Psoas muscle (tissue), 8 donors: ENCODE measurements around the gene CD6. TPM values are rescaled to one million over a fixed set of nuclear protein-coding genes. Genes with fewer than 3 reads are reported as not detected.

Source experiments
- ATAC-seq, 4 donors: fragments of 200-7000 bp; cut with Tn5 transposase; one replicate each; pipeline ENCODE4 v1.9.1; 2020; ENCODE audit warnings: moderate library complexity in 3 of 4, mild to moderate bottlenecking in 2 of 4
- DNase-seq, 2 donors: peaks; one replicate each; pipeline ENCODE4 v3.0.0-alpha.2; 2020
- H3K27ac ChIP-seq: fragments of 200-600 bp; one replicate; pipeline ENCODE4 v1.8.0; 2022
- H3K27me3 ChIP-seq, 3 donors: fragments of 200-600 bp in 1 of 3; one replicate each; pipeline versions ENCODE4 v1.6.1 to v1.8.0; 2013 to 2022; ENCODE audit warnings: low read length in 2 of 3, mild to moderate bottlenecking in 2 of 3, moderate library complexity in 1 of 3; ENCODE audit not compliant: insufficient read depth in 3 of 3
- H3K36me3 ChIP-seq, 2 donors: fragments of 200-600 bp in 1 of 2; one replicate each; pipeline versions ENCODE4 v1.6.1 to v1.8.0; 2013 to 2022; ENCODE audit warnings: low read depth in 1 of 2, mild to moderate bottlenecking in 1 of 2, moderate library complexity in 1 of 2; ENCODE audit not compliant: insufficient read depth in 1 of 2
- H3K4me1 ChIP-seq: fragments of 200-600 bp; one replicate; pipeline ENCODE4 v1.8.0; 2022
- H3K4me3 ChIP-seq: fragments of 200-600 bp; one replicate; pipeline ENCODE4 v1.8.0; 2022; ENCODE audit warnings: mild to moderate bottlenecking
- H3K9me3 ChIP-seq: fragments of 200-600 bp; one replicate; pipeline ENCODE4 v1.8.0; 2022
- CTCF ChIP-seq: fragments of 200-600 bp; IDR thresholded peaks from one replicate; pipeline ENCODE4 v1.8.0; 2022; ENCODE audit warnings: antibody characterized with exemption
- WGBS, 3 donors: extraction: QIAGEN DNeasy Blood & Tissue Kit; methylation state at CpG; one replicate each; pipeline versions ENCODE4 v1.1.6 to v1.1.7; 2013; 5-methylcytosine and 5-hydroxymethylcytosine counted together
- intact Hi-C, 2 donors: fragments of 100-400 bp; cut with DNase I; formaldehyde crosslinking; loops; one replicate each; pipeline versions ENCODE4 v1.11.0 to v1.14.2; 2022
- polyA plus RNA-seq, 3 donors: library from polyadenylated mRNA; stranded (reverse); fragments of 200-250 nt; gene quantifications; one replicate each; pipeline ENCODE4 v1.2.3, GENCODE V29; 2013
- total RNA-seq, 4 donors: library from RNA; stranded (reverse); fragmentation: NEBNext Ultra II Directional in 2 of 4; extraction: Animal tissue kit (Norgen Biotek cat#: 25700) in 2 of 4; gene quantifications; one replicate each; pipeline versions ENCODE4 v1.2.1 to v1.2.4, GENCODE V29; 2021 to 2023
- donor health status: healthy with polysubstance abuse.
- donor health status: DM: no; HTN: no; CAD: no; lungs with moderate emphysema.
- donor health status: Bipolar disorder and iron deficiency.
- donor health status: healthy.
- donor health status: DM: yes; HTN: yes; CAD: no.
- donor health status: DM: no; HTN: no; CAD: no.
- donor health status: DM: no; HTN: no; CAD: no.
- donor health status: DM: yes; HTN: yes; CAD: no.

Gene CD6
- total and polyA plus RNA-seq, 7 donors, result 0.05 to 0.74 (median 0.43) TPM

DNA sequence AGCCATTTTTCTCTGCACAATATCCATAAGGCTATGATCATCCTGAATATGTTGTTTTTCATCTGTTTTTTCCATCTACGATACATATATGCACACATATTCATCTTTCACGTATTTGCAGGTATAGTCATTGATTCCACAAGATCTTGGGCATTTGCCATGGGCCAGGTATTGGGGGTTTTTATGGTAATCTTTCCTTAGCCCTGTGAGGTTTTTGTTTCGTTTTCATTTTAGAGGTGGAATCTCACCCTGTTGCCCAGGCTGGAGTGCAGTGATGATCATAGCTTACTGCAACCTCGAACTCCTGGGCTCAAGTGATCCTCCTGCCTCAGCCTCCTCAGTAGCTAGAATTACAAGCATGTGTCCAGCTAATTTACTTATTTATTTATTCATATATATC lies 20.0 kb downstream of the CD6 start:
- Histone ChIP-seq H3K27ac (no peak overlapping the region), H3K4me3 (no peak overlapping the region), H3K36me3 (no peaks in the 10 kb centered on the region), H3K27me3 (peaks cover 0 to 19% (median 2%) of the 10 kb centered on the region in 3 donors), H3K4me1 (no peaks in the 10 kb centered on the region), H3K9me3 (no peaks in the 10 kb centered on the region)
- intact Hi-C loops, result no loop called here
- TF ChIP-seq CTCF, result no peak
- no peak for ATAC-seq
- no peak for DNase-seq
- WGBS, 3 donors, result 90 to 94% (median 94%) methylated on average over 4 of the region's 4 CpGs

DNA sequence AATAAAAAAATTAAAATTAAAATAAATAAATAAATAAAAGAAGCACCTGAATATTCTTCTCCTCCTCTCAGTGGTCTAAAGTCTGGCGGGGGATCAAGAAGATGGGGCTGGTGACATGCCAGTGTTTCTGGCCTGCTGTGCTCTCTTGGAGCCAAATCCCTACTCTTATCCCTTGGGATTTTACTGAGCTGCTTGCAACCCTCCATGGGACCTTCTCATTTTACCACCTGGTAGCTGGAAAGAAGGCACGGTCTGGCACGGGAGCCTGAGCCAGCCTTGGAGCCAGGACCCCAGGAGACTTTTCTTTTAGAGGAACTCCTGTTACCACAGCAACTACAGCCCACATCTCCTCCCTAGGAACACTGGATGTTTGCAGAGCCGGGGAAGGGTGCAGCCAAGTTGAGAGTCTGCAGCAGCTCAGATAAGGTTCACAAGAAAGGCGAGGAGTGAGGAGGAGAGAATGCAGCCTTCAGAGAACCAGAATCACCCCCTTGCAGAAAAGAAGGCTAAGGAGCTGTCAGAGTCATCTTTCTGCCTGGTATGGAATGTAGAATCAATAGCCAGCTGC lies 21.4 kb downstream of the CD6 start:
- TF ChIP-seq CTCF, result no peak
- intact Hi-C loops, result no loop called here
- no peaks in the 10 kb centered on the region for H3K36me3 ChIP-seq
- no peaks in the 10 kb centered on the region for H3K4me1 ChIP-seq
- WGBS, 3 donors, result 29 to 37% (median 36%) methylated on average over 5 of the region's 5 CpGs
- no peaks in the 10 kb centered on the region for H3K9me3 ChIP-seq
- ATAC-seq (no peak), DNase-seq (no peak)
- H3K27me3 ChIP-seq, result peaks cover 0 to 15% (median 2%) of the 10 kb centered on the region in 3 donors
- no peak overlapping the region for H3K4me3 ChIP-seq
- H3K27ac ChIP-seq, result no peak overlapping the region

DNA sequence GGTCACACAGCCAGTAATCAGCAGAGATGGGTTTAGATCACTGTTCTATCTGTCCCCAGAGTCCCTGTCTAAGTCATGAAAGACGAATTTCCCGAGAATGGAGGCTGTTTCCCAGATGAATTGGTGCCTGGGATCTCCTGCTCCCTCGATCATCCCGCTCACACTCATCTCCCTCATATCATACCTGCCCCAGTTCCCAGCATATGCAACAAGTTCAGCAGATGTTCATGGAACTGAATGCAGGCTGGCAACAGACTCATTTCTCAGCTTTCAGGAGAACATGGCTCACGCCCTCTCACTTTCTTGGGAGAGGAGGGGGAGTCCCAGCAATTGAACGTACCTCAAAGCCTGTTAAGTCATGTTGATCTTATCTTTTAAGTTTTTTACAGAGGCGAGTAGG lies 22.1 kb downstream of the CD6 start:
- ATAC-seq, result no peak
- 48 to 57% (median 51%) methylated on average over 7 of the region's 7 CpGs for WGBS, 3 donors
- TF ChIP-seq CTCF, result no peak

DNA sequence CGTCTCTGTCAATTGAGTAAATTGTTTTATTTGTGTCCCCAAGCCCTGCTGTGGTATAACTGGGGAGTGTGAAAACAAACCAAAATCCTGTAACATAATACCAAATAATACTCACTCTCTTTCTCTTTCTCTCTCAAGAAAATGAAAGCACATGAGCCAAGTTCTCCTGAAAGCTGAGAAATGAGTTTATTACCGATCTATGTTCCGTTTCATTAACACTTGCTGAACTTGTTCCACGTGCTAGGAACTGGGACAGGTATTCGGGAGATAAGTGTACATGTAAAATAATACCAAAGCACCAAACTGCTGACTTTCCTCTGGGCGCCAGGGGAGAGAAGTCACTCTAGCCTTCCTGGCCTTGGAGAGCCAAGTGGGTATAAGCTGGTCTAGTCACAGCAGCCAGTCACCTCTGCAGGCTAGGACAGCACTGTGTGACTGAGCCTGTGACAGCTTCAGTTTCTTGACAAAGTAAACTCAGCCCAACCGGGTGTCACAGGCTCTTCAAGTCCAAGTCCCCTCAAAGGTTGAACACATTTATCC lies 23.1 kb downstream of the CD6 start:
- ATAC-seq (no peak), DNase-seq (no peak)
- Histone ChIP-seq H3K27ac (no peak overlapping the region), H3K36me3 (no peaks in the 10 kb centered on the region), H3K4me3 (no peak overlapping the region), H3K27me3 (peaks cover 0 to 14% (median 2%) of the 10 kb centered on the region in 3 donors), H3K4me1 (no peaks in the 10 kb centered on the region), H3K9me3 (no peaks in the 10 kb centered on the region)
- TF ChIP-seq CTCF, result no peak
- WGBS, 3 donors, result 34 to 51% (median 34%) methylated on average over 7 of the region's 7 CpGs
- intact Hi-C loops, result no loop called here

More for the DNA sequence above, 22.1 kb downstream of the CD6 start:
- no peaks in the 10 kb centered on the region for H3K9me3 ChIP-seq
- no peaks in the 10 kb centered on the region for H3K36me3 ChIP-seq
- intact Hi-C loops, result no loop called here
- H3K27ac ChIP-seq, result no peak overlapping the region
- DNase-seq, result no peak
- peaks cover 0 to 14% (median 2%) of the 10 kb centered on the region in 3 donors for H3K27me3 ChIP-seq
- H3K4me1 ChIP-seq, result no peaks in the 10 kb centered on the region
- H3K4me3 ChIP-seq, result no peak overlapping the region

GRCh38 chr11:60995798-60996197 lies 24.3 kb downstream of the CD6 start:
- intact Hi-C loops, result no loop called here
- Histone ChIP-seq H3K4me3 (no peak overlapping the region), H3K27me3 (peaks cover 0 to 14% (median 4%) of the 10 kb centered on the region in 3 donors), H3K9me3 (no peaks in the 10 kb centered on the region), H3K36me3 (no peaks in the 10 kb centered on the region), H3K27ac (no peak overlapping the region), H3K4me1 (no peaks in the 10 kb centered on the region)
- ATAC-seq, result no peak
- no peak for TF ChIP-seq CTCF
- WGBS, 3 donors, result 64 to 66% (median 65%) methylated on average over 7 of the region's 7 CpGs
- DNase-seq, result no peak
